Lung (tissue), 12 donors: ENCODE data around the gene FRMD4A. TPM values are rescaled to one million over a fixed set of nuclear protein-coding genes. Genes with fewer than 3 reads are reported as not detected.
A peak's percentile ranks its signal among the peaks of the same experiment; 100 is the strongest.

Experiments
- ATAC-seq: fragments of 200-7000 bp; cut with Tn5 transposase; one replicate; pipeline ENCODE4 v1.9.1; 2020; ENCODE audit warnings: moderate number of reproducible peaks; ENCODE audit not compliant: insufficient read depth, low FRiP score
- DNase-seq, 3 donors: peaks; one replicate each; pipeline ENCODE4 v3.0.0-alpha.2; 2013 to 2017
- H3K27ac ChIP-seq, 2 donors: one replicate each; pipeline ENCODE4 v1.5.1; 2013; ENCODE audit warnings: mild to moderate bottlenecking in 2 of 2, moderate library complexity in 2 of 2, control low read depth in 1 of 2, inconsistent platforms in 1 of 2, low read depth in 1 of 2, low read length in 1 of 2
- H3K27me3 ChIP-seq, 3 donors: one replicate each; pipeline ENCODE4 v1.5.1; 2013; ENCODE audit warnings: low read length in 2 of 3; ENCODE audit not compliant: control insufficient read depth in 3 of 3, insufficient read depth in 3 of 3
- H3K36me3 ChIP-seq, 4 donors: one replicate each; pipeline ENCODE4 v1.5.1; 2013; ENCODE audit warnings: low read length in 4 of 4, mild to moderate bottlenecking in 1 of 4, moderate library complexity in 1 of 4; ENCODE audit not compliant: control insufficient read depth in 4 of 4, insufficient read depth in 4 of 4
- H3K4me1 ChIP-seq, 5 donors: one replicate each; pipeline ENCODE4 v1.5.1; 2013; ENCODE audit warnings: low read length in 5 of 5, mild to moderate bottlenecking in 2 of 5, moderate library complexity in 1 of 5; ENCODE audit not compliant: control insufficient read depth in 5 of 5, insufficient read depth in 5 of 5
- H3K4me3 ChIP-seq: one replicate; pipeline ENCODE4 v1.5.1; 2013; ENCODE audit warnings: mild to moderate bottlenecking, control low read depth, moderate library complexity
- H3K9ac ChIP-seq, 2 donors: one replicate each; pipeline ENCODE4 v1.5.1; 2013; ENCODE audit warnings: low read length in 2 of 2, control low read depth in 1 of 2; ENCODE audit not compliant: insufficient read depth in 1 of 2
- H3K9me3 ChIP-seq, 4 donors: one replicate each; pipeline ENCODE4 v1.5.1; 2013; ENCODE audit warnings: low read length in 3 of 4, mild to moderate bottlenecking in 1 of 4, moderate library complexity in 1 of 4; ENCODE audit not compliant: control insufficient read depth in 4 of 4, insufficient read depth in 3 of 4
- WGBS, 2 donors: extraction: QIAGEN DNeasy Blood & Tissue Kit; methylation state at CpG; one replicate each; pipeline ENCODE4 v1.1.7; 2013; 5-methylcytosine and 5-hydroxymethylcytosine counted together
- polyA plus RNA-seq, 2 donors: library from polyadenylated mRNA; stranded (reverse); fragments of 200-250 nt; gene quantifications; one replicate each; pipeline ENCODE4 v1.2.1, GENCODE V29; 2013
- total RNA-seq, 2 donors: library from RNA; depleted of rRNA in 1 of 2; stranded (reverse); fragments of >200 nt in 1 of 2; gene quantifications; one replicate each; pipeline ENCODE4 v1.2.1, GENCODE V29; 2014 to 2021
- TF ChIP-seq, protein P1 (sequence below): IDR thresholded peaks from 2 replicates; pipeline ENCODE4 v1.5.1; 2012; ENCODE audit warnings: mild to moderate bottlenecking; ENCODE audit errors: control extremely low read depth, extremely low read depth
- donor health status: control.
- donor health status: control.
- donor health status: Bipolar disorder and iron deficiency.
- donor health status: healthy.
- donor health status: DM: yes; HTN: yes; CAD: no.

The FRMD4A gene
- total and polyA plus RNA-seq, 4 donors, result 12.0 to 64.5 (median 29.3) TPM

DNA sequence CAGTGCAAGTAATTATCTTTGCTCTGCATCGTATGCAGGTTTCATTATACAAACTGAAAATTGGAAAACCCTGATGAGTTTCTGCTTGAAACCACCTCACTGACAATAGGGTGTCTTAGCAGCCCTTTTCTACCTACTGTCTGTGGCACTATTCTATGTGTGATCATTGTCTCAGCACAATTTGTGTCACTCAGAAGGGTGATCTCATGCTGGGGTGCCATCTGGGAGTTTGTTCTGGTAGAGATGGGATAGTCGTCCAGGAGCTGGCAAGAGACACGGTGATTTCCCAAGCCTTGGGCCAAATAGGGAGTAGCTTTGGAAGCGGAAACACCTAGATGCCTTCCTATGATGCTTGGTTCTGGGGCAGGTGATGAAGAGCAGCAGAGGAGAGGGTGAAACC lies 186.3 kb downstream of the FRMD4A start:
- peaks cover 0 to 8% (median 0%) of the 10 kb centered on the region in 3 donors for H3K27me3 ChIP-seq
- no peak for ATAC-seq
- H3K9ac ChIP-seq, result no peak overlapping the region
- H3K27ac ChIP-seq, result no peak overlapping the region
- H3K4me1 ChIP-seq, result peaks cover 0 to 18% (median 0%) of the 10 kb centered on the region in 5 donors
- no peak overlapping the region for H3K4me3 ChIP-seq
- no peak for DNase-seq
- no peaks in the 10 kb centered on the region for H3K9me3 ChIP-seq
- no peaks in the 10 kb centered on the region for H3K36me3 ChIP-seq
- TF ChIP-seq, protein P1, sequence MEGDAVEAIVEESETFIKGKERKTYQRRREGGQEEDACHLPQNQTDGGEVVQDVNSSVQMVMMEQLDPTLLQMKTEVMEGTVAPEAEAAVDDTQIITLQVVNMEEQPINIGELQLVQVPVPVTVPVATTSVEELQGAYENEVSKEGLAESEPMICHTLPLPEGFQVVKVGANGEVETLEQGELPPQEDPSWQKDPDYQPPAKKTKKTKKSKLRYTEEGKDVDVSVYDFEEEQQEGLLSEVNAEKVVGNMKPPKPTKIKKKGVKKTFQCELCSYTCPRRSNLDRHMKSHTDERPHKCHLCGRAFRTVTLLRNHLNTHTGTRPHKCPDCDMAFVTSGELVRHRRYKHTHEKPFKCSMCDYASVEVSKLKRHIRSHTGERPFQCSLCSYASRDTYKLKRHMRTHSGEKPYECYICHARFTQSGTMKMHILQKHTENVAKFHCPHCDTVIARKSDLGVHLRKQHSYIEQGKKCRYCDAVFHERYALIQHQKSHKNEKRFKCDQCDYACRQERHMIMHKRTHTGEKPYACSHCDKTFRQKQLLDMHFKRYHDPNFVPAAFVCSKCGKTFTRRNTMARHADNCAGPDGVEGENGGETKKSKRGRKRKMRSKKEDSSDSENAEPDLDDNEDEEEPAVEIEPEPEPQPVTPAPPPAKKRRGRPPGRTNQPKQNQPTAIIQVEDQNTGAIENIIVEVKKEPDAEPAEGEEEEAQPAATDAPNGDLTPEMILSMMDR, result no peak
- 77 to 82% methylated on average over 4 of the region's 4 CpGs for WGBS, 2 donors

DNA sequence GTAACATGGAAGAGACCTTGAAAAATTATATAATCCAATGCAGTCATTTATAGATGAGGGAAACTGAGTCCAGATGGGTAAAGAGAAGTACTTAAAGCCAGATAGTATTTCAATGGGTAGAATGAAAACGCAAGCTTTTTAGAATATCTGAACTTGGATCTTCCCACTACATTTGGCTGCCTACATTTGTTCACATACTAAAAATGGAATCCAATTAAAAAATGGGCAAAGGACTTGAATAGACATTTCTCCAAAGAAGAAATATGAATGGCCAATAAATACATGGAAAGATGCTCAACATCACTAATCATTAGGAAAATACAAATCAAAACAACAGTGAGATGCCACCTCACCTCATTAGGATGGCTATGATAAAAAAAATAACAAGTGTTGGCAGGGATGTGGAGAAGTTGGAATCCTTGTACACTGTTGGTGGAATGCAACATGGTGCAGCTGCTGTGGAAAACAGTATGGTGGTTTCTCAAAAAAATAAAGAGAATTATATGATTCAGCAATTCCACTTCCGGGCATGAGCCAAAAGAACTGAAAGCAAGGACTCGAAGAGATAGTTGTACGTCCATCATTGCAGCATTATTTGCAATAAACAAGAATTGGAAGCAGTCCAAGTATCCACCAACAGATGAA lies 188.0 kb downstream of the FRMD4A start:
- ATAC-seq (no peak), DNase-seq (peak; percentile 55 to 83 (median 77))
- peaks cover 0 to 18% (median 0%) of the 10 kb centered on the region in 5 donors for H3K4me1 ChIP-seq
- H3K9me3 ChIP-seq, result no peaks in the 10 kb centered on the region
- TF ChIP-seq, protein P1, result no peak
- H3K4me3 ChIP-seq, result no peak overlapping the region
- H3K27me3 ChIP-seq, result peaks cover 0 to 8% (median 0%) of the 10 kb centered on the region in 3 donors
- H3K9ac ChIP-seq, result no peak overlapping the region
- no peaks in the 10 kb centered on the region for H3K36me3 ChIP-seq
- no peak overlapping the region for H3K27ac ChIP-seq
- 63 to 72% methylated on average over 4 of the region's 4 CpGs for WGBS, 2 donors

DNA sequence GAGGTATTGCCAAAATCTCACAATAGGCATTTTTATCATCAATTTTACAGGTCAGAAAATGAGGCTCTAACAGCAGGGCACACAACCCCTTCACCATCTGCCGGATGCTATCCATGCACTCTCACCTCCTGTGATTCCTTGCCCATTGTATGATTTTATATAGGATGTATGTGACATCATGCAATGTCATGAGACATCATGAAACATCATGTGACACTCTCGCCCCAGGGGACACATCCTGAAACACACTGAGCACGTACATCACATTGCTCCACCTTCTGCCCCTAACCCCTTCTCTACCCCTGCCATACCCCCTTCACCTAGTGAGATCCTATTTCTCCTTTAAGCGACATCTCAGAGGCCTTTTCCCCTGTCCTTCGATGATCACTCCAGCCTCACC lies 189.4 kb downstream of the FRMD4A start:
- ATAC-seq (no peak), DNase-seq (no peak)
- H3K4me1 ChIP-seq, result peaks cover 0 to 12% (median 0%) of the 10 kb centered on the region in 5 donors
- no peaks in the 10 kb centered on the region for H3K36me3 ChIP-seq
- H3K9ac ChIP-seq, result no peak overlapping the region
- WGBS, 2 donors, result 88 to 90% methylated on average over 5 of the region's 5 CpGs
- H3K9me3 ChIP-seq, result no peaks in the 10 kb centered on the region
- H3K27ac ChIP-seq, result no peak overlapping the region
- TF ChIP-seq, protein P1, result no peak
- H3K4me3 ChIP-seq, result no peak overlapping the region
- H3K27me3 ChIP-seq, result peaks cover 0 to 8% (median 0%) of the 10 kb centered on the region in 3 donors
